ENCODE results near the gene AMIGO2. TPM values are rescaled to one million over a fixed set of nuclear protein-coding genes. Genes with fewer than 3 reads are reported as not detected.
A peak's percentile ranks its signal among the peaks of the same experiment; 100 is the strongest.

The AMIGO2 gene
- total RNA-seq, 4 donors from 2014 or later: 1.5 to 3.4 (median 3.1) TPM

GRCh38 chr12:47080725-47081502 is 1.2 kb upstream of the AMIGO2 start:
- DNase-seq (ENCODE audit: low spot score in 2 of 2): peak; percentile 45 to 89
- TF ChIP-seq CTCF (IDR thresholded peaks at IDR 0.05): no peak
- TF ChIP-seq POLR2A (IDR thresholded peaks at IDR 0.05): no peak
- H3K4me3 ChIP-seq (ENCODE audit: low read depth, poor library complexity, severe bottlenecking): peak overlapping the region; percentile 71
- intact Hi-C loops (cut with DNase I; ENCODE audit: low total_unique reads): no loop called here
- WGBS, 2 donors: 15 to 23% methylated on average over 26 of the region's 26 CpGs

- peak in 1 of 2 donors; percentile 90 for DNase-seq (ENCODE audit: low spot score in 2 of 2)
- WGBS, 2 donors: 0% methylated on average over 20 to 31 of the region's 49 CpGs
- intact Hi-C loops (cut with DNase I; ENCODE audit: low total_unique reads): no loop called here
- peak overlapping the region; percentile 71 for H3K4me3 ChIP-seq (ENCODE audit: low read depth, poor library complexity, severe bottlenecking)
- TF ChIP-seq POLR2A (IDR thresholded peaks at IDR 0.05) (no peak), CTCF (IDR thresholded peaks at IDR 0.05) (no peak)
These were observed 394 bp upstream of the AMIGO2 start for GRCh38 chr12:47079981-47080724.

- intact Hi-C loops (cut with DNase I; ENCODE audit: low total_unique reads): no loop called here
- WGBS, 2 donors: 5 to 15% methylated on average over 17 of the region's 17 CpGs
- TF ChIP-seq POLR2A (IDR thresholded peaks at IDR 0.05) (no peak), CTCF (IDR thresholded peaks at IDR 0.05) (no peak)
- peak in 1 of 2 donors; percentile 86 for DNase-seq (ENCODE audit: low spot score in 2 of 2)
- peak overlapping the region; percentile 71 for H3K4me3 ChIP-seq (ENCODE audit: low read depth, poor library complexity, severe bottlenecking)
These were observed 859 bp downstream of the AMIGO2 start for GRCh38 chr12:47078733-47079467.

- H3K4me3 ChIP-seq (ENCODE audit: low read depth, poor library complexity, severe bottlenecking): no peak overlapping the region
- TF ChIP-seq CTCF (IDR thresholded peaks at IDR 0.05): no peak
- no peak for TF ChIP-seq POLR2A (IDR thresholded peaks at IDR 0.05)
- intact Hi-C loops (cut with DNase I; ENCODE audit: low total_unique reads): no loop called here
- DNase-seq (ENCODE audit: low spot score in 2 of 2): no peak
- 92 to 95% methylated on average over 8 of the region's 8 CpGs for whole genome bisulfite sequencing, 2 donors
These were observed 1.7 kb downstream of the AMIGO2 start for GRCh38 chr12:47078086-47078395.

- TF ChIP-seq CTCF (IDR thresholded peaks at IDR 0.05) (no peak), POLR2A (IDR thresholded peaks at IDR 0.05) (no peak)
- H3K4me3 ChIP-seq (ENCODE audit: low read depth, poor library complexity, severe bottlenecking): no peak overlapping the region
- intact Hi-C loops (cut with DNase I; ENCODE audit: low total_unique reads): no loop called here
- DNase-seq (ENCODE audit: low spot score in 2 of 2): no peak
- 90 to 92% methylated on average over 17 of the region's 17 CpGs for WGBS, 2 donors
These were observed 2.3 kb downstream of the AMIGO2 start for GRCh38 chr12:47077206-47078085.

Data from lower leg skin (tissue), 4 donors.